ENCODE measurements around the gene NEUROD2.
A peak's percentile ranks its signal among the peaks of the same experiment; 100 is the strongest.

The NEUROD2 gene

GRCh38 chr17:39599665-39600231 lies 8.0 kb downstream of the NEUROD2 start:
- no peak overlapping the region for H3K27ac ChIP-seq (ENCODE audit: low read length)
- peaks cover 95% of the 10 kb centered on the region for H3K27me3 ChIP-seq (ENCODE audit: low read depth, low read length)
- H3K4me3 ChIP-seq (ENCODE audit: low read depth in 1 of 2, low read length in 2 of 2) = no peak overlapping the region
- peaks cover 0 to 31% of the 10 kb centered on the region in 2 donors for H3K4me1 ChIP-seq (ENCODE audit: control insufficient read depth in 1 of 2, insufficient read depth in 2 of 2, low read length in 2 of 2)
- no peaks in the 10 kb centered on the region for H3K36me3 ChIP-seq (ENCODE audit: control insufficient read depth in 1 of 2, insufficient read depth in 2 of 2, low read length in 2 of 2)
- H3K9me3 ChIP-seq (ENCODE audit: control insufficient read depth in 1 of 2, low read length in 2 of 2) = no peaks in the 10 kb centered on the region

GRCh38 chr17:39599004-39599664 lies 8.6 kb downstream of the NEUROD2 start:
- H3K4me1 ChIP-seq (ENCODE audit: control insufficient read depth in 1 of 2, insufficient read depth in 2 of 2, low read length in 2 of 2) = peaks cover 0 to 27% of the 10 kb centered on the region in 2 donors
- peak overlapping the region in 1 of 2 donors; percentile 4 for H3K4me3 ChIP-seq (ENCODE audit: low read depth in 1 of 2, low read length in 2 of 2)
- H3K9me3 ChIP-seq (ENCODE audit: control insufficient read depth in 1 of 2, low read length in 2 of 2) = no peaks in the 10 kb centered on the region
- H3K27ac ChIP-seq (ENCODE audit: low read length) = no peak overlapping the region
- H3K27me3 ChIP-seq (ENCODE audit: low read depth, low read length) = peaks cover 94% of the 10 kb centered on the region
- H3K36me3 ChIP-seq (ENCODE audit: control insufficient read depth in 1 of 2, insufficient read depth in 2 of 2, low read length in 2 of 2) = no peaks in the 10 kb centered on the region

GRCh38 chr17:39598630-39599003 lies 9.1 kb downstream of the NEUROD2 start:
- Histone ChIP-seq H3K4me3 (ENCODE audit: low read depth in 1 of 2, low read length in 2 of 2) (peak overlapping the region in 1 of 2 donors; percentile 4), H3K36me3 (ENCODE audit: control insufficient read depth in 1 of 2, insufficient read depth in 2 of 2, low read length in 2 of 2) (no peaks in the 10 kb centered on the region), H3K4me1 (ENCODE audit: control insufficient read depth in 1 of 2, insufficient read depth in 2 of 2, low read length in 2 of 2) (peaks cover 0 to 22% of the 10 kb centered on the region in 2 donors), H3K9me3 (ENCODE audit: control insufficient read depth in 1 of 2, low read length in 2 of 2) (no peaks in the 10 kb centered on the region), H3K27ac (ENCODE audit: low read length) (no peak overlapping the region), H3K27me3 (ENCODE audit: low read depth, low read length) (peaks cover 88% of the 10 kb centered on the region)

- Histone ChIP-seq H3K27me3 (ENCODE audit: low read depth, low read length) (peaks cover 83% of the 10 kb centered on the region), H3K9me3 (ENCODE audit: control insufficient read depth in 1 of 2, low read length in 2 of 2) (no peaks in the 10 kb centered on the region), H3K4me3 (ENCODE audit: low read depth in 1 of 2, low read length in 2 of 2) (no peak overlapping the region), H3K4me1 (ENCODE audit: control insufficient read depth in 1 of 2, insufficient read depth in 2 of 2, low read length in 2 of 2) (peaks cover 0 to 22% of the 10 kb centered on the region in 2 donors), H3K27ac (ENCODE audit: low read length) (no peak overlapping the region), H3K36me3 (ENCODE audit: control insufficient read depth in 1 of 2, insufficient read depth in 2 of 2, low read length in 2 of 2) (no peaks in the 10 kb centered on the region)
Measured at GRCh38 chr17:39598047-39598481, 9.7 kb downstream of the NEUROD2 start.

GRCh38 chr17:39597372-39598046 lies 10.2 kb downstream of the NEUROD2 start:
- Histone ChIP-seq H3K27ac (ENCODE audit: low read length) (no peak overlapping the region), H3K36me3 (ENCODE audit: control insufficient read depth in 1 of 2, insufficient read depth in 2 of 2, low read length in 2 of 2) (no peaks in the 10 kb centered on the region), H3K4me1 (ENCODE audit: control insufficient read depth in 1 of 2, insufficient read depth in 2 of 2, low read length in 2 of 2) (peaks cover 0 to 22% of the 10 kb centered on the region in 2 donors), H3K4me3 (ENCODE audit: low read depth in 1 of 2, low read length in 2 of 2) (no peak overlapping the region), H3K27me3 (ENCODE audit: low read depth, low read length) (peaks cover 77% of the 10 kb centered on the region), H3K9me3 (ENCODE audit: control insufficient read depth in 1 of 2, low read length in 2 of 2) (no peaks in the 10 kb centered on the region)

- Histone ChIP-seq H3K4me1 (ENCODE audit: control insufficient read depth in 1 of 2, insufficient read depth in 2 of 2, low read length in 2 of 2) (peaks cover 0 to 22% of the 10 kb centered on the region in 2 donors), H3K9me3 (ENCODE audit: control insufficient read depth in 1 of 2, low read length in 2 of 2) (no peaks in the 10 kb centered on the region), H3K27me3 (ENCODE audit: low read depth, low read length) (peaks cover 73% of the 10 kb centered on the region), H3K36me3 (ENCODE audit: control insufficient read depth in 1 of 2, insufficient read depth in 2 of 2, low read length in 2 of 2) (no peaks in the 10 kb centered on the region), H3K4me3 (ENCODE audit: low read depth in 1 of 2, low read length in 2 of 2) (no peak overlapping the region), H3K27ac (ENCODE audit: low read length) (no peak overlapping the region)
Measured at GRCh38 chr17:39596543-39597267, 11.0 kb downstream of the NEUROD2 start.

- Histone ChIP-seq H3K27me3 (ENCODE audit: low read depth, low read length) (peaks cover 69% of the 10 kb centered on the region), H3K36me3 (ENCODE audit: control insufficient read depth in 1 of 2, insufficient read depth in 2 of 2, low read length in 2 of 2) (no peaks in the 10 kb centered on the region), H3K4me3 (ENCODE audit: low read depth in 1 of 2, low read length in 2 of 2) (no peak overlapping the region), H3K27ac (ENCODE audit: low read length) (no peak overlapping the region), H3K4me1 (ENCODE audit: control insufficient read depth in 1 of 2, insufficient read depth in 2 of 2, low read length in 2 of 2) (peaks cover 0 to 22% of the 10 kb centered on the region in 2 donors), H3K9me3 (ENCODE audit: control insufficient read depth in 1 of 2, low read length in 2 of 2) (no peaks in the 10 kb centered on the region)
Measured at GRCh38 chr17:39595928-39596510, 11.7 kb downstream of the NEUROD2 start.

GRCh38 chr17:39595294-39595693 lies 12.4 kb downstream of the NEUROD2 start:
- peaks cover 62% of the 10 kb centered on the region for H3K27me3 ChIP-seq (ENCODE audit: low read depth, low read length)

GRCh38 chr17:39593371-39593770 lies 14.3 kb downstream of the NEUROD2 start:
- Histone ChIP-seq H3K4me1 (ENCODE audit: control insufficient read depth in 1 of 2, insufficient read depth in 2 of 2, low read length in 2 of 2) (peaks cover 0 to 6% of the 10 kb centered on the region in 2 donors), H3K27ac (ENCODE audit: low read length) (no peak overlapping the region), H3K9me3 (ENCODE audit: control insufficient read depth in 1 of 2, low read length in 2 of 2) (no peaks in the 10 kb centered on the region), H3K4me3 (ENCODE audit: low read depth in 1 of 2, low read length in 2 of 2) (no peak overlapping the region), H3K27me3 (ENCODE audit: low read depth, low read length) (peaks cover 42% of the 10 kb centered on the region), H3K36me3 (ENCODE audit: control insufficient read depth in 1 of 2, insufficient read depth in 2 of 2, low read length in 2 of 2) (no peaks in the 10 kb centered on the region)

More at GRCh38 chr17:39595294-39595693, 12.4 kb downstream of the NEUROD2 start:
- peaks cover 0 to 22% of the 10 kb centered on the region in 2 donors for H3K4me1 ChIP-seq (ENCODE audit: control insufficient read depth in 1 of 2, insufficient read depth in 2 of 2, low read length in 2 of 2)
- H3K9me3 ChIP-seq (ENCODE audit: control insufficient read depth in 1 of 2, low read length in 2 of 2) = no peaks in the 10 kb centered on the region
- no peak overlapping the region for H3K27ac ChIP-seq (ENCODE audit: low read length)
- H3K4me3 ChIP-seq (ENCODE audit: low read depth in 1 of 2, low read length in 2 of 2) = no peak overlapping the region
- H3K36me3 ChIP-seq (ENCODE audit: control insufficient read depth in 1 of 2, insufficient read depth in 2 of 2, low read length in 2 of 2) = no peaks in the 10 kb centered on the region

- Histone ChIP-seq H3K36me3 (ENCODE audit: control insufficient read depth in 1 of 2, insufficient read depth in 2 of 2, low read length in 2 of 2) (no peaks in the 10 kb centered on the region), H3K27ac (ENCODE audit: low read length) (no peak overlapping the region), H3K27me3 (ENCODE audit: low read depth, low read length) (peaks cover 32% of the 10 kb centered on the region), H3K4me3 (ENCODE audit: low read depth in 1 of 2, low read length in 2 of 2) (no peak overlapping the region), H3K9me3 (ENCODE audit: control insufficient read depth in 1 of 2, low read length in 2 of 2) (no peaks in the 10 kb centered on the region), H3K4me1 (ENCODE audit: control insufficient read depth in 1 of 2, insufficient read depth in 2 of 2, low read length in 2 of 2) (peaks cover 0 to 4% of the 10 kb centered on the region in 2 donors)
Measured at GRCh38 chr17:39591958-39592954, 15.5 kb downstream of the NEUROD2 start.

All from muscle layer of duodenum (tissue), 2 donors.